SW 1271 (cell line): ENCODE data around the gene KDM4C.

Source experiments
- DNase-seq, 2 experiments: peaks; one replicate each; lab custom pipeline; 2025; lab: John Stamatoyannopoulos, UW

KDM4C gene

GRCh38 chr9:7143645-7144200 is 385.9 kb downstream of the KDM4C start:
- no peak for DNase-seq

GRCh38 chr9:7144265-7145046 is 386.7 kb downstream of the KDM4C start:
- no peak for DNase-seq

- no peak for DNase-seq
Observed at GRCh38 chr9:7145361-7146069, 387.7 kb downstream of the KDM4C start.

- DNase-seq, result no peak
Observed at GRCh38 chr9:7146582-7146981, 388.8 kb downstream of the KDM4C start.

GRCh38 chr9:7147121-7148090 is 389.6 kb downstream of the KDM4C start:
- DNase-seq, result no peak

GRCh38 chr9:7148243-7148765 is 390.5 kb downstream of the KDM4C start:
- DNase-seq, result no peak

GRCh38 chr9:7149258-7149657 is 391.5 kb downstream of the KDM4C start:
- DNase-seq, result no peak

- DNase-seq, result no peak
Observed at GRCh38 chr9:7150153-7150890, 392.5 kb downstream of the KDM4C start.

- DNase-seq, result no peak
Observed at GRCh38 chr9:7153134-7153533, 395.4 kb downstream of the KDM4C start.

- no peak for DNase-seq
Observed at GRCh38 chr9:7153566-7153965, 395.8 kb downstream of the KDM4C start.

- DNase-seq, result no peak
Observed at GRCh38 chr9:7154003-7154619, 396.3 kb downstream of the KDM4C start.

- no peak for DNase-seq
Observed at GRCh38 chr9:7154650-7155049, 396.9 kb downstream of the KDM4C start.

GRCh38 chr9:7161469-7161868 is 403.7 kb downstream of the KDM4C start:
- no peak for DNase-seq

- no peak for DNase-seq
Observed at GRCh38 chr9:7163932-7164331, 406.2 kb downstream of the KDM4C start.

- no peak for DNase-seq
Observed at GRCh38 chr9:7164440-7165330, 406.9 kb downstream of the KDM4C start.

- DNase-seq, result no peak
Observed at GRCh38 chr9:7165331-7165975, 407.7 kb downstream of the KDM4C start.

- no peak for DNase-seq
Observed at GRCh38 chr9:7166074-7166473, 408.3 kb downstream of the KDM4C start.

GRCh38 chr9:7169717-7170389 is 412.1 kb downstream of the KDM4C start:
- DNase-seq, result no peak
